ENCODE results near the gene GK.
"Not testable (repeated sequence)": the region's sequence is repeated elsewhere in the genome, so short reads cannot be mapped to it uniquely, and the experiment has no call there.

Gene GK

DNA sequence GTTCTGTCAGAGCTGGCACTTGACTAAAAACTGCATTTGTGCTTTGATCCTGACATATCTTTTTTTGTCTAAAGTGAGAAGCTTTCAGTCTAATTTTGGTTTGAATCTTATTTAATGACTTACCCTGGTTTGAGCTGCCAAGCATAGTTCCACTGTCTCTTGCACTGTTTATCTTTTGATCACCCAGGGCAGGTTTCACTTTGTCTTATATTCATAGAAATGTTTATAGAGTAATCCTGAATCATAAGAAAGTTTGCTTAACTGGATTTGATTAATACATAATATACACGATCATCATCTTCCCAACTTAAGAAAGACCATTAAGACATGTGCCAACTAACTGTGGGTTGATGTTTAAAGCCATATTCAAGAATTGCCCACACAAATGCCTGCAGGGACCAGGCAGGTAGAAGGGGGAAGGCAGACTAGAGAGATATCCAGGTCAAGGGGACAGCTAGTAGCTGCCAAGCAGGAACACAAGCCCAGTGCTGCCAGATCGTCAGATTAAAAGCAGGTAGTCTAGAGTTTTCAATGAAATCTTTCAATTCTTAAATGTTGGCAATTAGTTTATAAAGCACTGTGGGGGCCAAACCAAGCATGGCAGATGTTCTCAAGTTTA lies 1.9 kb downstream of the GK start:
- DNase-seq = no peak

DNA sequence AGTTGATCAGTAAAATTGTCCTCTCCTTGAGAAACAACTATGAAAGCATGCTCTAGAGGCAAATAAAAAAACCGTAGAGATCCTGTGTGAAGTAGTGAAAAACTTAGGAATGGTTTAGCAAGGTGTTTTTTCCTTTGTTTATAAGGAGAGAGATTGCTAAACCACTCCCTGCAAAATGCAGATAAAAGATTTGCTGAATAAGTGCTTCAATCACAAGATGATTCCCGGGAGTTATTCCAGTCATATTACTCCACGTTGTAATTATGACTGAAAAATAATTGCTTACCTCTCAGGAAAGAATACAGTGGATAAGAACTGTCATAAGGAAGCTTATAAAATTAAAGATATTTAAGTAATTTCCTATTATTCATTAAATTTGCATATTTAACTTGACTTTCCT lies 2.8 kb downstream of the GK start:
- DNase-seq = no peak

DNA sequence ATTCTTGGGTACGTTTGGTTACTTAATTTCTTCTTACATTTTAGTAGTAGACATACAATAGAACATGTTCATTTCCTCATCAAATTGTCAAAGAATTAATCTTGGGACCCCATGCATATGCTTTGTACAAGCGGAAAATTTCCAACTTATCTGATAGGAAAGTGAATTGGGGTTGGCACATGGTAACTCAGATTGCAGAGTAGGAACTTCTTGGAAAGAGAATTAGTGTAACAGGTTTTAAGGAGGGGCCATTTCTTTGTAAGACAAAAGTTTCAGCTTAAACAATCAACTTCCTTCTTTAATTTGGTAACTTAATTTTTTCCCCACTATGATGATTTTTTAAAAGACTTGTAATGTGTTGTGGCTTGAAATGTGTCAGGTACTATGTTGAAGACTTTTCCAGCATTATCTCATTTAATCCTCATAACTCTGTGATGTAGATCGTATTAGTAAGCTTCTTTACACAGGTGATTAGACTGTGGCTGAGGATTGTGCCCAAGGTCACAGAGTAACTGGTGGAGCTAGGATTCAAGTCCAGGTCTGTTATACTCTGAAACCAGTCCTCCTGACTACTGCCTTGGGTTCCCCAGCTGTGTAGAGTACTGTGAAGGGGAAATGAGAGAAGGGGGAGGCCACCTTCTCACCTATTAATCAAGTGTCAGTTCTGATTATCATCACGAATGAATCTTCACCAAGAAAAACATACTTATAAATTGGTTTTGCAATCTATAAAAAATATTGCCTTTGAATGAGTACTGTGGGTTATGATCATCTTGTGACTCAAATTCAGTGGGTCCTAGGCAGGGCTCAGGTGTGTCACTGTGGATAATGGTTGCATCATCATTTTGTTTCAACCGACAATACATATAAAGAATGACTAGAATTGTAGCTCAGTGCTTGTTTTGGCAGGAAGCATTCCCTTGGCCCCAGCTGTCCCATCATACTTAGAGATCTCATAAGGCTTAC lies 4.3 kb downstream of the GK start:
- DNase-seq = no peak

DNA sequence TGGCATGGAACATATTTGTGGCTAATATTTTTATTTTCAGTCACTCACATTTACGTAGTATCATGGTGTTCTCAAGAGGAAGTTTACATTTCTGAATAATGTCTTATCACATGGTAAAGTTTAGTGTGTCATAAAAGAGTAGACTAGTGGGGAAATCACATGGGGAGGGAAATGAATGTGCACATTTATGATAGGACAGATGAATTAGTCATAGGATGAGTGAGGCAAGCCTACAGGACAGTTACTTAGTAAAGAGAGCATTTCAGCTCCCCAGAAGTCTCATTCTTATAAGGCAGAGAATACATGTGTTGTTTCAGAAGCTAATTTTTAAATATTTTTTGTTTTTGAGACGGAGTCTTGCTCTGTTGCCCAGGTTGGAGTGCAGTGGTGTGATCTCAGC lies 6.2 kb downstream of the GK start:
- DNase-seq = no peak

DNA sequence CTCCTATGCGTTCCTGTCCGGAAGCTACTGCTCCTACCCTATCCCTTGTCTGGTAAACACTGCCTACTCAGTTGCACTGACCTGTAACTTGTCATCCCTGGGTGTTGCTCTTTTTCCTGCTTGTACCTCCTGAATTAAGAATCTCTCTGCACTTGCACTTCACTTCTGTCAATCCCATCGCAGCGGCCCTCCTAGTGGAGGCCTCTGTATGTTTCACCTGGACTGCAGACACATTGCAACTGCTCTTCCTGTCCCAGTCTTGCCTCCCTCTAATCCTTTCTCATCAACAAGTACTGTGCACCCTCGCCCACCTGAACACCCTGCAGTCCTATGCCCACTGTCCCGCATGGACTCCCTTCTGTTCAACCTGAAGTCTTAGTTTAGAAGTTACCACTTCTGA lies 8.0 kb downstream of the GK start:
- DNase-seq = no peak

DNA sequence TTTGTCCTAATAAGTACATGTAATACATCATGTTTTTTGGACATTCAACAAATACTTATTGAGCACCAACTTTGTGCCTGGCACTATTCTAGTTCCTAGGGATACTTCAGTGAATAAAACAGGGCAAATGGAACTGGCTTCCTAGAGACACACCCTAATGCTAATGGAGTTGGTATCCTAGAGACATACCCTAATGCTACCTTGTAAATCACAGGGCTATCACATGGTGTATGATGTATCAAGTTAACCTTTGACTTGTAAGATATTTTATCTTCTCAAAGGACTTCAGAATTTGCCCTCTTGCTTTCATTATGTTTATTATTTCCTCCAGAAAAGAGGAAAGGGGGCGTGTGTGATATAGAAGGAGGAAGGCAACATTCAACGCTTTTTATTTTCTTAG lies 10.1 kb downstream of the GK start:
- no peak for DNase-seq

DNA sequence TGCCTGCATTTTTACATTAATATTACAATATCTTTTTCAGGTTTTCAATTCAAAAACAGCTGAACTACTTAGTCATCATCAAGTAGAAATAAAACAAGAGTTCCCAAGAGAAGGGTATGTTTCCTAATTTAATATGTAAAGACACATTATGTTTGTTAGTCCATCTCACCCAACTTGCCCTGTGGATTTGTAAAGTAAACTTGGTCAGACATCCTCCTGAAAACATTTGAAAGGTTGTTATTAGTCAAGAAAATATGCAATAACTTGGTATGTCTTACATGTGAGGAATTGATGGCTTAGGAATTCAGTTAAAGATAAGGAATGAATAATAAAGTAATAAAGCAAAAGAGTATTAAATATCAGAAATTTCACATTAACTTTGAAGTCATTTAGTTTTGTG lies 12.2 kb downstream of the GK start:
- no peak for DNase-seq

DNA sequence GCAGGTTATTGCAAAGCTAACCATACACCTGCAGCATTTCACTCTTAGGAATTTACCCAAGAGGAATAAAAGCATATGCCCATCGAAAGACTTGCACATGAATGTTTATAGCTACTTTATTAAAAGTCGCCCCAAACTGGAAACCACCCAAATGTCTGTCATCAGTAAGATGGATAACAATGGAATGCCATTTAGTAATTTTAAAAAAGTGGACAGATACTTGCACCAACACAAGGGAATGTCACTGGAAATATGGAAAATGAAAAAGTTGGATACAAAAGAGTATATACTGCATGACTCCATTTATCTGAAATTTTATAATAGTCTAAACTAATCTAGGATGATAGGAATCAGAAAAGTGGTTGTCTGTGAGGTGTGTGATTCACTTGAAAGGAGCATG lies 12.9 kb downstream of the GK start:
- no peak for DNase-seq

DNA sequence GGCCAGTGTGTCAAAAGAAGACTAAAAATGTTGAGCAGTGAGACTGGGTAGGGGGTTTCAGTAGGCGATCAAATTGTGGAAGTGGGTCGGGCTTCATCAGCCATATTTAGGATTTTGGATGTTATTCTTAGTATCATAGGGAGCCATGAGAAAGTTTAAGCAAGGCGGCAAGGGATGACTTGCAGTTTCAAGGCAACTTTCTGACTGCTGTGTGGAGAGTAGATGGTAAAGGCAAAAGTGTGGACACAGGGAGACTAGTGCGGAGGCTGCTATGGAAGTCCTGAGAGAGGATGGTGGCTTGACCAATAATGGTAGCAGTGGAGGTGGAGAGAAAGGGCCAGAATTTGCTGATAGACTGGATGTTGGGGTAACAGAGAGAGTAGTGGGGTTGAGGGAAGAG lies 15.4 kb downstream of the GK start:
- DNase-seq = no peak

DNA sequence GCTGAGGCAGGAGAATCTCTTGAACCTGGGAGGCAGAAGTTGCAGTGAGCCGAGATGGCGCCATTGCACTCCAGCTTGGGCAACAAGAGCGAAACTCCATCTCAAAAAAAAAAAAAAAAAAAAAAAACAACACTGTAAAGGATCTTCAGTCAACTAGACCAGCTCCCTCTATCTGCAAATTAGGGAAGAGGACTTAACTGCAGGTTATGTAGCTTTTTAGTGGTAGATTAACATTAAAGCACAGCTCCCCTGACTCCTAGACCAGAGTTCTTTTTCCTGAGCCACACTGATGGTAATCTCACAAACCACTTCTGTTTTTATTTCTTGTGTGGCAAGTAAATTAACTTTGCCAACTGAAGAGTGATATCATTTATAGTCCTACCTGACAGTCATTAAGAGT lies 18.0 kb downstream of the GK start:
- DNase-seq = not testable (repeated sequence)

DNA sequence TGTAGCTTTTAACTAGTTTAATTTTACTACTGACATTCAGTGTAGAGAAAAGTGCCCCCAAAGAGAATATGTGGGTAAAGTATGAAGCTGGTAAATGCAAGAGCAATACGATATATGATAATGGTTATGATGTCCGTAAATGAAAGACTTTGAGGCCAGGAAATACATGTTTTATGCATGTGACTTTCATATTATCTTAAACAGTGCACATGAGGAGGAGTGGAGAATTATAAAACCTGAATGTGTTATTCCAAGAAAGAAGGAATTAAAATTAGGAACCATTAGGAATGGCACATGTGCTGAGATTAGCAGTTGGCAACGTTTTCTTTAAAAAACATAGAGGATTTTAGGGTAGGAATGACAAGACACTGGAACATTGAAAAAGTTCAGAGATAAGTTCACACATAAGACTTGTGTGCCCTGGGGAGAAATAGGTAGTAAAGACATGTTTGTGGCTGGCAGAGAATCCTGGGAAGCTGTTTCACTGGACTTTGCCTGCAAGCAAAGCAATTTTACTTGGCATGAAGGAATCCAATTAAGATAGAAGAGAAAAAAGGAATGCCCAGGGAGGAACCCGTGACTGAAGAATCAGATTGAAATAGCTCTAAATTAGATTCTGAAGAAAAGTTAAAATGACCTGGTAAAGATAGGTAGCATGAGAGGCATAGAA lies 20.0 kb downstream of the GK start:
- no peak for DNase-seq

DNA sequence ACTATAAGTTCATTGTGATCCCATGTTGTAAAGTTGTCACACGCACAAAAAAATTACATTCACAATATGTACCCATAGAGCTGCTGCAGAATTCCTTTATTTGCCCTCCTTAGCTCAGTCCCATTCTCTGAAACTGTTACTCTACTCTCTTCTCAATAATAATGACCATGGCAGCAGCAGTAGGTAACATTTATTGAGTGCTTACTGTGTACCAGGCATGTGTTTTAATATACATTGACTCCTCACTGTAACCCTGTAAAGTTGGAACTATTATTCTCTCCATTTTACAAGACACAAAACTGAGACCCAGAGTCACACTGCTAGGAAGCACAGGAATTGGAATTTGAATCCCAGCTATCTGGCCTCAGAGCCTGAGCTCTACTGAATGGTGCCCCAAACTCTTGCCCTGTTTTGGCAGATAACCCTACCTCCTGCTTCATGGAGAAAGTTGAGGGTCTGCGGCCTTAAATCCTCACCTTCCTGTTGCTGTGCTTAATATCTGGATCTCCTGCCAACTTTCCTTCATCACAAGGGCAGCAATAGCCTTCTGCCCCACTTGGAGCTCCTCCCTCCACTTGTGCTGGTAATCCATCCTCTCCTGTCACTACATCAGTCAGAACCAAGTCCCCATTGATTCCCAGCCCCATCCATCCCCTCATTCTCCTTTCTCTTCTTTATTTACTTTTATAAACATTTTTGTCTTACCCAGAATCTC lies 20.8 kb downstream of the GK start:
- no peak for DNase-seq

DNA sequence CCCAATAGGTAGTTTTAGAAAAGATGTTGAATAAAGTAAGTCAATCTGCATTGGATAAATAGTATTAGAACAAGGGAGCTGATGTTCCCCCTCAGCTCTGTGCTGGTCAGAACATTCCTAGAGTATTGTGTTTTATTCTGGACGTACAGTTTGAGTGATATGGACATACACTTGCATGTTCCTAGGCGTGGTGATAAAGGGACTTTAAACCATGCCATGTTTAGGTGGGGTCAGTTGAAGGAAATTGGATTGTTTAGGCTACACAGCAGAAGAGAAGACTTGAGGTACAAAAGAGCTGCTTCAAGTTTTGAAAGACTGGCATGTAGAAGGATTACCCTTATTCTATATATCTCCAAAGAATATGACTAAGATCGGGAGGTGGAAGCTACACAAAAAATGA lies 21.6 kb downstream of the GK start:
- DNase-seq = no peak

DNA sequence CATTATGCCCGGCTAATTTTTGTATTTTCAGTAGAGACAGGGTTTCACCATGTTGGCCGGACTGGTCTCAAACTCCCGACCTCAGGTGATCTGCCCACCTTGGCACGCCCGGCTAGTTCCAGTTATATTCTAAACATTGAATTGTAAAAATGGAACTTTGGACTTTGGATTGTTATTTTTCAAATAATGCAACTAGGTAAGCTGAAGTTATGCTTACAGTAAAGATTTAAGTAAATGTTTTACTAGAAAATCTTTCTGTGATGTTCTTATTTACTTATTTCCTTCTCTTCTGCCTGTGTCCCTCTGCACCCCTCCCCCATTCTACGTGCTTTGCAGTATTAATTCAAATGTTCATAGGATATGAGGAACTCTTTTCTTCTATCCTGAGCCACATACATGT lies 26.1 kb downstream of the GK start:
- no peak for DNase-seq

DNA sequence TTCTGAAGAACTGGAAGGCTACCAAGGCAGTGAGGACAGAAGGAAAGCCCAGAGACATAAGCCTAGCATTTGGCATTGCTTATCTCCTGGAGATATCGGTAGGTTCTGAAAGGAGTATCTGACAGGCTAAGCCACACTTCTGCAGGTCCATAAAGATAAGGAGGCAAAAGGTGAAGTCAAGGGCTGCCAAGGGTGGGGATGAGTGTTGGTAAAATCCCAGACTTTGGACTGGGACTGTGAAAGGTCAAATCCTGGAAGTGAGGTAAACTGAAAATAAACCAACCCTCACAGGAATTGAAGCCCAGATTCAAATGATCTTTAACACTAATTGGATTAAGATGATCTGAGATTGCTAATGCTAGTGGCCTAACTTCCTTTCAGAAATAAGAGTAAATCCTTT lies 27.4 kb downstream of the GK start:
- no peak for DNase-seq

DNA sequence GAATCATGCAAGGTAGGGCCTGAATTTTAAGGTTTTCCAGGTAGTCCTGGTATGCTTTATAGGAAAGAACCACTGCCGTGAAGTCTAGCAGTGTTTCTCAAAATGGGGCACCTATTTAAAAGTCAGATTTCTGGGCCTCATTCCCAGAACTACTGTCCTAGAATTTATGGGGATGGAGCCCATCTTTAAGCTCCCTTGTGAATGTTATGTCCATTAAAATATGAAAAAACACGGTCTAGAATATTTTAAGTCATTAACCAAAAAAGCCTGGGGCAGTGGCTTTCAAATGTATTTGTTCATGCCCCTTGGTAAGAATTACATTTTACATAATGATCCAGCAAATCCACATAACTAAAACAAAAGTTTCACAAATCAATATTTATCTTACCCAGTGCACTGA lies 35.4 kb downstream of the GK start:
- DNase-seq = no peak

DNA sequence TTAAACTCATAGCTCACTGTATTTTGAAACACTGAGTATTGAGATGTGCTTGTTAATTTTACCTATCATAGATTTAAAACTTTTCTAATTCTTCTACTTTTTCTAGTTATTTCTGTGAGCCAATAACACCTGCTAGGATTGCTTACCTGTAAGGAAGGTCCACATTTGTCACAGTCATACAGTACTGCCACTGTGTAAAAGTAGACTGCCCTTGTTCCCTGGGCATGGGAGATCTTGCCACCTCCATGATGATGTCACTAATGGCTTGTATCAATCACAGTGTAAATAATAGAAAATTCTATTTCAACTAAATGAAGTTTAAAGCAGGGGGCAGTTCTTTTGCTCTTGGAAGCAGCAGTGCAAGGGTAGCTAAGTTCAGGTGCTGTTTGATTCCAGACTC lies 35.9 kb downstream of the GK start:
- DNase-seq = no peak

DNA sequence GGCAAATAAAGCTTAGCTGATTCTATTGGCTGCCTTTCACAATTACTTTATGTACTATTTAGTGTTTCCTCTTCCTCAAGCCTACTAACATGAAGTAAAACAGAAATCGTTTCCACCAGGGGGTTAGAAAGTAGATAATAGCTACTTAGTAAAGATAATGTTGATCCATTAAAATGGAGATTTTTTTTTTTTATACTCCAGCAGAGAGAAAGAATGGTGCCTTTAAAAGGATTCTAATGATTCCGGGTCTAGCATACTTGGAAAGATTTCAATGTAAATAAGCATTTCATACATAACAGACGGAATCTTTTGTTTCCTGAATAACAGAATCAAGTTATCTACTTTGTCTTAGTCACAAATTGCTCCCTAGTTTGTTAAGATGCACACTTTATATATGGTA lies 37.1 kb downstream of the GK start:
- DNase-seq = no peak

DNA sequence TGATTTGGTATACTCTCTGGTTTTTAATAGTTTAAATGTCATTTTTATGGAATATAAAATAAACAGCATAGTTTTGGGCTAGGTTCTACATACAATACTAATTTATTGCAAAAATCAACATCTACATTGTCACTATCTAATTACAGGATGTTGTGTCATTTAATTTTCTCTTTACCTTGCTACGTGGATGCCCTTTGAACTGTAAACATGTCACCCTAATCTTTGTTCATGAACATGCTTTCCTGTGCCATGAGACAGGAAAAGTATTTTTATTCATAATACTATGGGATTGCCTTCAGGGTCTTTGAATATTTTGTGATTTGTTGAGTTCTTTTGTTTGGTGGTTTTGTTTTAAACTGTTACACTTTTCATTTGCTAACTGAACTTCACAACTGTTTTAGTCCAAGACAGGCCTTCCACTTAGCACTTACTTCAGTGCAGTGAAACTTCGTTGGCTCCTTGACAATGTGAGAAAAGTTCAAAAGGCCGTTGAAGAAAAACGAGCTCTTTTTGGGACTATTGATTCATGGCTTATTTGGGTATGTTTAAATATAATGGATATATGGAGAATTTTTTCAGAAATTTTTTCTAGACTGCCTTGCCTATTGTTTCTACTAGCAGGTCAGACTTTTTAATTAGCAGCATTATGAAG lies 40.9 kb downstream of the GK start:
- no peak for DNase-seq

DNA sequence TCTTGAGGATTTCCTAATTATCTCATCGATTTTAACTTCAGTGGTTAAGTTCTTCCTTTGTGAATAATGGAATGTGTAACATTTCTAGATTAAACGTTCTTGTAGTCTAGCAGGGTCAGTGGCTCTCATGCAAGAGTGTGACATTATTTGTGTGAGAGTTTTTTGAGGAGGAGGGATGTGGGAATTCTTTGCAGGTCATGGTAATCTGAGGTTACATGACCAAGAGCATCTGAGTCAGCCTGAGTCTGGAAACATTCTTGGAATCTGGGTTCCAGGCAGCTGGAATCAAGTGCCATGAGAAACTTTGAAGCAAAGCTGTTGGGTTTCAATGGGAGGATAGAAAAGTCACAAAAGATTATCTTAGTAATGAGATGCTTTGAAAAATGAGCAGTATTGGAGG lies 49.5 kb downstream of the GK start:
- DNase-seq = no peak

DNA sequence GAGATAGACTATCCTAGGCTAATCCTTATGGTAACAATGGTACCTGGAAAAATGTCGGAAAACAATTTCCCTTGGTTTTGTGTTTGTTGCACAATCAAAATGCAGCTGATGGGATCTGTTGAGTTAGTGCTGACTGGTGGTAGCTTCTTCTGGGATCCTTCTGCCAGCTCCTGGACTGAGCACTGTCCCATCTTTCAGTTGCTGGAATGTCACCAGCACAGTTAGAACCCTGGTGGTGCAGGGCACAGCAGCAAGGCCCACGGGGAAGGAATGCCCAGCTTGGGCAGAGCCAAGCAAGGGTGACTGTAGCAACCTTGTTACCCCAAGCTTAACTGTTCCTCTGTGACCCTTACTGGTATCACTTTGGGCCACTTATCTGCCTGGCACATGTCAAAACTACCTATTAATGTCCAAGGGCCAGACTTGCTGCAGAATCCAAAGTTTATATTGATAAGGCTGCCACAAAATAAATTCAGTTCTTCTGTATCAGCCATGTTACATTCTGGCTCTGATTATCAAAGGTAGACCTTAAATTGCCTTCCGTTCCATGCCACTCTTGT lies 53.1 kb downstream of the GK start:
- no peak for DNase-seq

DNA sequence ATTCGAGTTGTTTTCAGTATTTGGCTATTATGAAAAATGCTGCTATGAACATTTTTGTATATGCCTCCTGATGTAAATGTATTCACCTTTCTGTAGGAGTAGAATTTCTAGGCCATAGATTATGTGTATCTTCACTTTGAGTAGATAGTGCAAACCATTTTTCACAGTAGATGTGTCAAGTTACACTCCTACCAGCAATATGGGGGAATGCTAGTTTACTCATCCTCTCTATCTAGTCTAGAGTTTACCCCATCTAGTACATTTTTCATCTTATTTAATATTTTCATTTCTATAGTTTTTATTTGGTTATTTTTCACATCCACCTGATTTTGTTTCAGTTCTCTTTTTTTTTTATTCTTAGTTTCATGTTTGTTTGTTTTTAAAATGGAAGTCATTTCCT lies 59.0 kb downstream of the GK start:
- DNase-seq = no peak
